HL-60/S4 treated with retinoic acid at 250 ng/mL for 4 days and 3 days (cell line): ENCODE measurements around the gene TRPM1.

Experiments used
- in situ Hi-C: fragments of 300-500 bp; cut with MboI; formaldehyde crosslinking; loops from 2 replicates; pipeline ENCODE4 v1.7.0; 2022; ENCODE audit warnings: low sequenced_read_pairs

Gene TRPM1

DNA sequence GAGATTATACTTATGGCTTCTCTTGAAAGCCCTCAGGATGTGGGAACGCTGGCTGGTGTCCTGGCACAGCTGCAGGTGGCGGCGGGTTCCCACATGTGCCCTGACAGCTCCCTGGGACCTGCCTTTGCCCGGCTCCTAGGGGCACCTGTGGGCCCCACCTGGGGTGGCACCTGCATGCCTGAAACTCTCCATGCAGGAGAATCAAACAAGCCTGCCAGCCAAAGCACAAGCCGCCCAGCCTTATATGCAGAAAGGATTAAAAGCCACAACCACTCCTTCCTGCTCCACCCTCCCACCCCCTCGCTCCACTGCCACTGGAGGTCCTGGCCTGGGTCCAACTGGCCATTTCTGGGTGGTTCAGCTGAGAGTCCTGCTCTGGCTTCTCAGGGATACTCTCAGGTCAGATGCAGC lies 18.1 kb downstream of the TRPM1 start:
- in situ Hi-C loops, result no loop called here

DNA sequence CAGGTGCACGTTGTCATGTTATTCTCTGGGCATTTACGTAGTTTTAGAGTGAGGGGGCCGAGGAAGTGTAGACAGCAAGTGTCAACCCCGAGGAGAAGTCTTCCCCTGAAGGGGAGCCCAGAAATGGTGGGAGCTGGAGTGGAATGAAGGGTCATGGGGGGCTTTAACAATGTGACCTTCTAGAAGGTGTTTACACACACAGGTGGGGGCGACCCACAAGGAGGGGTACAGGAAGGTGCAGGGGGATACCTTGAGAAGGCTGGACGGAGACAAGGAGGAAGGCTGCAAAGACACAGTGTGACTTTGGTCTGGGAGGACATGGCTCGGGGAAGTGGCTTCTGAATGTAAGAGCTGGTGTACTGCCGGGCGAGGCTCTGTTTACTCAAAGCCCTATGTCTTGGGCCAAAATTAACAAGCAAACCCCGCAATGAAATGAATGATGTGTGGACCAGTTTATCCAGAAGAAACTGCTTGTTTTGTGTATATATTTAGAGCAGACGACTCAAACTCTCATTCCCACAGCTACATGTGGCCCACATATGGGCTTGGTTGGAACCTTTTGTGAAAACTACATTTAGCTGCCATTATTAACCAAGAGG lies 18.7 kb downstream of the TRPM1 start:
- in situ Hi-C loops, result no loop called here

DNA sequence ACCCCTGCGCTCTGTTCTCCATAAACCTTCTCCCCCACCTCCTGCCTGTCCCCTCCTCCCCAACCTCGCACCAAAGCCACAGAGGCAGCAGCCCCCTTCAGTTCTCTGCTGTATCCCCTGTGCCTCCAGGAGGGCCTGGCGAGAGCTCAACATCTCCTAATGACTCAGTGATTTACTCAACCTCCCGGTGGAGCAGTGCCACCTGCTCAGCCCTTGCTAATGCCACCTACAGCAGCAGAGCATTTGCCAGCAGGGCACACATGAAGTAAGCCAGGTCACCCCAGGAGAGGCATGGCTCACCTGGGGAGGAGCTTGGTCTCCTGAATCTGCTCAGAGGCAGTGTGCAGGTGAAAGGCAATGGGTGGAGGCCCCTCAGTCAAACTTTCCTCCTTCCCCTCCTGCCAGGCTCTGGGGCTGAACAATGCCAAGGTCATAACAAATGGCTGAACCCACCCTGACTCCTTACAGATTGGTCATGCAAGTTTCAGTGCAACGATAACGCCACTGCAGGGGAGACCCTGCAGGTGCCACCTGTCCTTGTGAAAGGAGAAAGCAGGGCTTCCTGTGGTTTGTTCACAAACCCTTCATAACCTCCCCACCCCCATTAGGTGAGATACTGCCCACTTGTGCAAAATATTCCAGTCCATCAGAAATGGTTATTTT lies 19.8 kb downstream of the TRPM1 start:
- in situ Hi-C loops, result no loop called here

DNA sequence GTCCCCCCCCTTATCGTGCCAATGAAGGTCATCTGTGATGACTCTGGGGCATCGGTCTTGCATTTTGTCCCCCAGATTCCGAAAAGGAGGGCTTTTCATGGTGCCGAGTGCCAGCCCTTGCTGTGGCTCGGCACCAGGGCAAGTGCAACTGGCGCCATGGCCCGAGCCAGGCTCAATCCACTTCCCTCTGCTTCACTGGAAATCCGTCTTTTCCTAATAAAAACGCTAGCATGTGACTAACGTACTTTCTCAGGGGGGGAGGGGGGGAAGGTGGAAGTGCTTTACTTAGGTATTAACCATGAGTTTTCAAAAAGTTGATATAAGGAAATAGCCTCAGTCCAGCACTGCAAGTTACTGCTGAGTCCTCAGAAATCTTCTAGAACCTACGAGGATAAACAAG lies 20.5 kb downstream of the TRPM1 start:
- in situ Hi-C loops, result no loop called here

DNA sequence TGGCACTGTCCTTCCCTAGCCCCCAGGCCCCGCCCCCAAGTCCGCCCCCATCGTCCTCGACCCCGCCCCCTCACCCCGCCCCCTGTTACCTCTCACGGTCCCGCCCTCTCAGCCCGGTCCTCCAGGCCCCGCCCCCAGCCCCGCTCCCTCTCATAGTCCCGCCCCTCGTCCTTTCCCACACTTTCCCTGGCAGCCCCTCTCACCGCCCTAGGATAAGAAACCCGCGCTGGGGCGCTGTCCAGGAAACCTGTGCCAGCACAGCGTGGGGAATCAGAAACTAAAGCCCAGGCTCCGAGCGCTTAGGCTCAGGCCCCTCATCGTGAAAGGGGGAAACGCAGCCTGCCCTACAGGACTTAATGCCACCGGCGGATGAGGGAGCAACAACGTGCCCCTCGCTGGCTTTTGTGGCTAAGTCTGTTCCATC lies 20.9 kb downstream of the TRPM1 start:
- in situ Hi-C loops, result no loop called here

DNA sequence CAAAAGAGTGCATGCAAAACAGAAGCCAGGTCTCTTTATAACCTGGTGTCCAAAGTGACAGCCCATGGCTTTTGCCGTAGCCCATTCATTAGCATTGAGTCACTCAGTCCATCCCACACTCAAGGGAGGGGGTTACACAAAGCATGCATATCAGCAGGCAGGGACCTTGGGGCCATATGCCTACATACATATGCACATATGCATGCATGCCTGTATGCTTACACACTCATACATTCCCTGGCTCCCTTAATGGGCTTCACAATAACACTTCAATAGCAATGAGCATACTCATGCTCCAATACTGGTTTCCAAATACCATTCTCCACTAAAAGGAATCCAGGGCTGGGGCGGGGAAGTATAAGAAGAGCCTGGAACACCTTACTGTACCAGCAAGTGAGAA lies 22.0 kb downstream of the TRPM1 start:
- in situ Hi-C loops, result no loop called here

DNA sequence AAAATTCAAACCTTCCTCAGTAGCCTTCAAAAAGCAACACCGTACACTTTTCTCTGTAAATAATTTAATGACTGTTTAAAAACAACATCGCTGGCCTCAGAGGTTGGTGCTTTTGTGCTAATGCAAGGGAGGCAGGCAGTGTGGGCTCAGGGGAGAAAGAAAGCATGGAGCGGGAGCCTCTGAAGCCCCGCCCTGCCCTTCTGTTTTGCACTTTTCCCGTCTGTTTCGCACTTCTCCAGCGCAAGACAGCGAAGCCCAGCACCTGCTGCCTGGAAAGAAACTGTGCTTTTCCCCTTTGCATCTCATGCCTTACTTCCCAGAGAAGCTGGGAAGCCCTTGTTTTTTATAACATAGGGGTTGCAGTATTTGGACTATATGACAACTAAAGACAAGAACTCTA lies 23.1 kb downstream of the TRPM1 start:
- in situ Hi-C loops, result no loop called here

DNA sequence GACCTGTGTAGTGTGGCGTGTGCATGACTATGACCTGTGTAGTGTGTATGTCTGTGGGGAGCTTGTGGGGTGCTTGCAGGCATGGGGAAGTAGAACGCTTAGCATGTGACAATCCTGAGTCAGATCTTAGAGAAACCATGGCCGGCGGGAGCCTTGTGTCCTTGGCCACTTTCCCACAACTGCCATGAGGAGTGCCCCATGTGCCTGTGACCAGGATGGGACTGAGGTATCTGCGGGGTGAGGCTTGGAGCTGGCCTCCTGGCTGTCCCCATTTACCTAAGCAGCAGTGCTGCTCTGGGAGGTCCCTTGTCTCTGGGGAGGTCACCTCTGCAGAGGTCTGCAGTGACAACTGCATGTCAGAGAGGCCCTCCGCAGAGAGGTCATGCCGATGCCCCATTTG lies 23.6 kb downstream of the TRPM1 start:
- in situ Hi-C loops, result no loop called here

DNA sequence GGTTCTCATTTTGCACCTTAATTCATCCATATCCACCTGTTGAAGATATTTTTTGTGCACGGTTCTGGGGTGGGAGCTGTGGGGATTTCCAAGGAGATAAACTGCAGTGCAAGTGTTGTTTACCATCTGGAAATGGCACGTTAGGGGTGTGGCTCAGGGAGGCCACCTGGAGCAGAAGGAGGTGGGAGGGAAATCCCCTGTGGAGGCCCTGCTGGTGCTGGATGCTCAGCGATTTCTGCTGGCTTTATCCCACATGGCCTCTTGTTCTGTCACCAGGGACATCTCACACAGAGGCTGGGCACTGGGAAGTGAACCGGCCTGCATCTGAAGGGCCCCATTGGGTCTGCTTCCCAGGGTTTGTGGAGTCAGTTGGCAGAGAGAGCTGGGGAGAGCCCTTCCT lies 24.3 kb downstream of the TRPM1 start:
- in situ Hi-C loops, result no loop called here

DNA sequence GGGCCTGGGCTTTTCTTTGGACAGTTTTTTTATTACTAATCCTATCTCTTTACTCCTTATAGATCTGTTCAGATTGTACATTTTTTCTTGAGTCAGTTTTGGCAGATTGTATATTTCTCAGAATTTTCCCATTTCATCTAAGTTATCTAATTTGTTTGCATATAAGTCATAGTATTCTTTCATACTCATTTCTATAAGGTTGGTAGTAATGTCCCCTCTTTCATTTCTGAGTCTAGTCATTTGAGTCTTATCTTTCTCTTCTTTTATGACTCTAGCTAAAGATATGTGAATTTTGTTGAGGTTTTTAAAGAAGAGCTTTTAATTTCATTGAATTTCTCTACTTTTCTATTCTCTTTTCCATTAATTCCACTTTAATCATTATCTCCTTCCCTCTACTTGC lies 27.2 kb downstream of the TRPM1 start:
- in situ Hi-C loops, result no loop called here

DNA sequence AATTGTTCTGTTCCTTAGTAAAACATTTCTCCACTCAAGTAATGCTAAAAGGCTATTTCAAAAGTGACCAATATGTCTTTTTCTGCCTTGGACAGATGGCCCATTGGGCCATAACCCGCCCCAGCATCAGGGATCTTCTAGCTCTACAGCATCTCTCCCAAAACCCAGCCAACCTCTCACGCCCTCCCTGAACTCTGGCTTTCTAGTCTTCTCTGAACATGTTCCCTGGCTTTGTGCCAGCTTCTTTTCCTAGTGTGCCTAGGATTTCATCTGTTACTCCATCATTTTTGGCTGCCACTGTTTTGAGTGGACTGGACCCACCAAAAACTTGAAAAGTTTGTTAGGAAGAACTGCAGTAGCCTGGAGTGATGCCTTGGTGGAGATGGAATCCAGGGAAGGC lies 30.7 kb downstream of the TRPM1 start:
- in situ Hi-C loops, result no loop called here

DNA sequence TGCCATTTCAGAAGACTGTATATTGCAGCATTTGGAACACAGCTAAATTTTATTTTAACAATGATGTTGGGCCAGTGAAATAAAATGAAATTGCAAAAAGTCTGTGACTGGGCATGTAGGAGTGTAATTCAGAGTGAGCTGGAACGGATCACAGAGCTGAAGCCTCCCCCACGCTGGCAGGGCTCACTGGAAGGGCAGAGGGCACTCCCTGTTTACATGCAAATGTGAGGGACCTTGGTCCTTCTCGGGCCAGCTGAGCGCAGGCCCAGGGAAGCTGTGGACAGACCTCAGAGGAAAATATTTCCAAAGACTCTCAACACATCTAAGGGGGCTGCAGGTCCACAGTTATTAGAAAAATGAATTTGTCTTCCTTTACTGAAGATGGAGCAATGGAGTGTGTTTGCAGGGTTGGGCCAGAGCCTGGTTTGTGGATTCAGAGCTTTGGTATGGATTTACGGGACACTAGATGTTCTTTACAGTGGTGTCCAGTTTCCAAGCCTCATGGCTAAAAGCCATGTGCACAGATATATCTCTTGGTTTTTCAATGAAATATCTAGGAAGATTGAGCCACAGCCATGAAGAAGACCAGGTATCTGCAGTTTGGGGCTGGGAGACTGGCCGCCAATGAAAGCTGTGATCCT lies 32.0 kb downstream of the TRPM1 start:
- in situ Hi-C loops, result no loop called here

DNA sequence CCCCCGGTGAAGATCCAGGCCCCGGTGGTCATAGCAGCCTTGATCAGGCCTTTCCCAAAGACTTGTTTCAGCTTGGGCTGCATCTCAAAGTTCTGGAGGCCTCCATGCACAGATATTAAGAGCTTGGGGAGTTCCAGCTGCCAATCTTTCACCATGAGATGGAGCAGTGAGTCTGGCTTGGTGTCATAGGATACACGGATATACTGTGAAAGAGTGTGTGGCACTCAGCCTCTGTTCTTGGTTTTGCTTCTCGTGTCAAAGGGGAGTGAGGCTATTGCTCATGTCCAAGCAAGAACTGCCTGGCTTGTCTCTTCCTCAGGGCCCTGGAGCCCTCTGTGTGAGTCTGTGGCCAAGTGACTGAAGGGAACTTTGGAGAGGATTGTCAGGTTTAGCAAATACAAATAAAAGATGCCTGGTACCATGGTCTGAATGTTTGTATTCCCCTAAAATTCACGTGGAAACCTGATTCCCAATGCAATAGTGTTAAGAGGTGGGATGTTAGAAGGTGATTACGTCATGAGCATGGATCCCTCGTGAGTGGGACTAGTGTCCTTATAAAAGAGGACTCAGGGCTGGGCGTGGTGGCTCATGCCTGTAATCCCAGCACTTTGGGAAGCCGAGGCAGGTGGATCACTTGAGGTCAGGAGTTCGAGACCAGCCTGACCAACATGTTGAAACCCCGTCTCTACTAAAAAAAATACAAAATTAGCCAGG lies 33.5 kb downstream of the TRPM1 start:
- in situ Hi-C loops, result no loop called here

DNA sequence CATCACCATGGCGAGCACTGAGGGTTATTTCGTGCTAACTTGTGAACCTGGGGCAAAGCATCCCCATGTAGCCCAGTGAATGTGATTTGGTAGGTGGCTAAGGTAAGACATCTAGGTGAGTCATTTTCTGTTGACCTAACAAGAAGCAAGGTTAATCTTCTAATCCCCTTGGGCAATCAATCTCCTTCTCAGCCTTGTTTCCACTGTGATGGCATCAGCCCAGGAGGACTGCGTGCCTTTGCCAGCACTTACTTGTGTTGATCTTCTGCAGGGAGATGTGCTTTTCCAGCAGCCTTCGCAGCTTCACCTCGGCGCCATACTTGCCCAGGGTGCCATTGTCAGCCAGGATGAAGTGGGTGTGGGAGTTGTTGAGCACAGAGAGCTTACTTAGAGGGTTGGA lies 35.7 kb downstream of the TRPM1 start:
- in situ Hi-C loops, result no loop called here

DNA sequence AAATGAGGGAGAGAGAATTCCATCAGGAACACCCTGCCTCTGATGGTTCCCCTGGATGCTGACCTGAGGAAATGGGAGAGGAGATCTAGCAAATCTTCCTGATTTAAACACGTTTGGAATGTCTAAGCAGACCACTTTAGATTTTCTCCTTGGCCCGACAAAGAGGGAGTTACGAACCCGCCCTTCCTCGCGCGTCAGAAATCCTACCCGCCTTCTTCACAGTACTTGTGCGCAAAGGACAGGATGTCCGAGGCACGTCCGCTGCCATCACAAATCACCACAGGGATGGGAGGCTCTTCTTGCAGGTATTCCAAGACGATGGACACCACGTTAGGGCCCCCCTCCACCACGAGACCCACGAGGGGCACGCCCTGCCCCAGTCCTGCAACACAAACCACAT lies 38.6 kb downstream of the TRPM1 start:
- in situ Hi-C loops, result no loop called here

DNA sequence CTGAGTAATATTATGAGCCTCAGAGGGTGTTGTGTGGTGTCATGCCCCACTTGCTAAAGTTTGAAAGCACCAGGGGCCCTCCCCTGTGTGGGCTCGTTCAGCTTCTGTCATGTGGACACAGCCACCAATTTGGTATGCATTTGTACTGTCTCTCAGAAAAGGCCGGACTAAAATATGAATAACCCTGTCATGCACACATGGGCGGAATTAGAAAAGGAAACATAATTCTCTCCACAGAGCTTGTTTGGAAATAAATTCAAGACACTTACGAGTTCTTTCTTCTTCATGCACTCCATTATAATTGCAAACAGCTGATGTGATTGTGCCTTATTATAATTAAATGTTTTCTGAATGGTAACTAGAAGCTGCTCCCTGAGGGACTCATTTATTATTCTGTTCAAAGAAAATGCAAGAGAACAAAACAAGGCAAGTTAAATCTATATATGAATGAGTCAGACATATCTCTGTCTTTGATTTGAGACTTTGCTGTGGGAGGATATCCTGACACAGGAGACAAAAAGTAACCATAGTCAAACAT lies 39.1 kb downstream of the TRPM1 start:
- in situ Hi-C loops, result no loop called here

DNA sequence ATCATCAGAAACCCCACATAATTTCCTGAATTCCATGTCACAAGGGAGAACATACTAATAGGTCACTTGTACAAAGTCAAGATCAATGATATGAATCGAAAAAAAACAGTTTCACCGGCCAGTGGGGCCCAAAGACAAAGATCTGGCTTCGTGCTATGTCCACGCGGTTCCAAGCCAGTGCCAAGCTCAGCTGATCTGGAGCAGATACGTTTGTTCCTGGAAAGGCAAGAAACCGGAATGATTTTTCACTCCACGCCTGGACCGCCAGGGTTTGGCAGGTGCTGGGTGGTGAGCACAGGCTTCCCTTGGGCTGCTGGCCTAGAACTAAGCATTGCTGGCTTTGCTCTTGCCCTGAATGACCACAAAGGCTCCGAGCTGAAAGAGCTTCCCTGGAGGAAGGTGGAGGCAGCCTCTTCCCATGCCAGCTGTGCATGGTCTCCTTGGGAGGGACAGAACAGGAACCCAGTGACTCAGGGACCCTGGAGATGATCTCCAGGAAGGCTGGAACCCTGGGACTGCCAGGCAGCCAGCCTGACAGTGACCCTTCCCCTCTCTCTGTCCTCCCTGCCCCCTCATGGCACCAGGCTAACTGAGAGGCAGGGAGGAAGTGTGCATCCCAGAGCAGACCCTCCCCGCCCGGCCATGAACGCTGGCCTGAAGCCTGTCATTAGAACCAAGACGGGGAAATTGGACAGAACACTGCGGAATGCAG lies 40.9 kb downstream of the TRPM1 start:
- in situ Hi-C loops, result no loop called here

DNA sequence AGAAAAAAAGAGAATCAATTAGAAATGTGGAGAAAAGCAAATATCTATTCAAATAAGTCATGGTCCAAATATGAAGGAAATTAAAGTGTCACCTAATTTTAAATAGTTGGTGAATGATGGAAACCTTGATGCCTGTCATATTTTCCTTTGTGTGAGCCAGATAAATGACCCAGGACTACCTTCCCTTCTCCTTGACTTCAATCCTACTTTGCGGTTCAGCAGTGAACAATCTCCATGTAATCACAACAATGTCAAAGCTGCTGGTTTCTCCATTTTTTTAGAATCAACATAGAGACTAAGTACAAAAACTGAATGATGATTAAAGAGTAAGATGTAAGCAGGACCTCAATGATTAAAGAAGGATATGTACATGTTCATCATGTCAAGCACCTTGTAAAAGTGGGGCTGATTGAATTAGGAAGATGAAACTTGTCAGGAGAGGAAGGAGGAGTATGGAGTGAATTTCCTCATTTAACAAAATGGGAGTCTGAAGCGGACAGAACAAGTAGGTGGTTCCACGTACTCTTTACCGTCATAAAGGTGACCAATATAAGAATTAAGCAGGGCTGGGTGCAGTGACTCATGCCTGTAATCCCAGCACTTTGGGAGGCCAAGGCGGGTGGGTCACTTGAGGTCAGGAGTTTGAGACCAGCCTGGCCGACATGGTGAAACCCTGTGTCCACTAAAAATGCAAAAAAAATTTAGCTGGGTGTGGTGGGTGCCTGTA lies 43.1 kb downstream of the TRPM1 start:
- in situ Hi-C loops, result no loop called here

DNA sequence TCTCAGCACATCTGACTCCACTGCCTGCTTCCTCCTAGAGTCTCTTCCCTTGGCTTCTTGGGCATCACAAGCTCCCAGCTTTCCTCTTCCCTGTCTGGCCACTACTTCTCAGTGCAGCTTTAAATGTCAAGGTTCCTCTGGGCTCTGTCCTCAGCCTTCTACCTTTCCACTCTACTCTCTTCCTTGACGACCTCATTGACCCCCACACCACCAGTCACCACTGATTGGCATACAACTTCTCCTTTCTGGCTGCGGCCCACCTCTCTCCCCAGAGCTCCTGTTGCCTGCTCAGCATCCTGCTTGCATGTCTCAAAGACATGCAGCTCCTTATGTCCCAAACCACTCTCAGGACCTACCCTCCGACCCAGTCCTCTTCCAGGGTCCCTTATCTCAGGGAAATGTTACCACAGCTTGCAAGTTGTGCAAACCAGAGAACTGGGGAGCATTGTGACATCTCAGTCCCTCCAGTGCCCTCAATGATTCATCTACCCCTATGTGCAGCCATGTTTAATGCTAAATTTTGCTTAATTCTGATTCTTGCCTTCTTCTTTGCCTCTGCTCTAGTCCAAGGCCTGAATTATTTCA lies 49.9 kb downstream of the TRPM1 start:
- in situ Hi-C loops, result no loop called here

DNA sequence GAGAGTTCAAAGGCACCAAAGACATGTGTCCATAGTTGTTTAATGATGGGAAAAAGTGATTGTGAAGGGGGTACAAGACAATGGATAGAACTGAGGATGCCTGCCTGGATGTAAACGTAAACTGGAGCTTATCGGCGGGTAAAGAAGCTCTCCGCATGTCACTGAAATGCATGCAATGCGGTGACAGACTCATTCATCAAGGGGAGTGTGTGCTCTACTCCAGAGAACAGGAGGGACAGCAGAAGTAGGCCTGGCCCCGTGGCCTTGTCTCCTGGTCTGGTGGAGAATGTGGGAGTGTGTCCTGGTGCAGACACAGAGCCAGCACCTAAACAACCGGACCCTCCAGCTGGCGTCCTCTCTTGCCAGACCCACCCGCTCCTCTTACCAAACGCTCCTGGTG lies 50.6 kb downstream of the TRPM1 start:
- in situ Hi-C loops, result no loop called here
